Skeletal muscle tissue (tissue), 4 donors: ENCODE results near the gene SOBP. TPM values are rescaled to one million over a fixed set of nuclear protein-coding genes. Genes with fewer than 3 reads are reported as not detected.

Experiments
- H3K27ac ChIP-seq: one replicate; pipeline ENCODE4 v1.7.0; 2013; ENCODE audit warnings: mild to moderate bottlenecking, low read depth, low read length, inconsistent platforms
- H3K27me3 ChIP-seq, 3 donors: one replicate each; pipeline ENCODE4 v1.7.0; 2013; ENCODE audit warnings: low read length in 3 of 3; ENCODE audit not compliant: control insufficient read depth in 3 of 3, insufficient read depth in 3 of 3
- H3K36me3 ChIP-seq, 3 donors: one replicate each; pipeline ENCODE4 v1.7.0; 2013; ENCODE audit warnings: low read length in 3 of 3; ENCODE audit not compliant: control insufficient read depth in 3 of 3, insufficient read depth in 3 of 3
- H3K4me1 ChIP-seq, 3 donors: one replicate each; pipeline ENCODE4 v1.7.0; 2013; ENCODE audit warnings: low read length in 3 of 3, mild to moderate bottlenecking in 3 of 3; ENCODE audit not compliant: control insufficient read depth in 3 of 3, insufficient read depth in 3 of 3
- H3K4me3 ChIP-seq, 3 donors: one replicate each; pipeline ENCODE4 v1.7.0; 2013; ENCODE audit warnings: low read length in 3 of 3
- H3K9ac ChIP-seq, 3 donors: one replicate each; pipeline ENCODE4 v1.7.0; 2013; ENCODE audit warnings: low read length in 3 of 3, mild to moderate bottlenecking in 3 of 3, moderate library complexity in 2 of 3, low read depth in 1 of 3
- H3K9me3 ChIP-seq, 3 donors: one replicate each; pipeline ENCODE4 v1.7.0; 2013; ENCODE audit warnings: low read length in 3 of 3; ENCODE audit not compliant: control insufficient read depth in 3 of 3
- total RNA-seq: library from RNA; depleted of rRNA; stranded (reverse); fragments of >200 nt; gene quantifications from one replicate; pipeline ENCODE4 v1.2.3, GENCODE V29; 2014
- donor health status: Osteomylitis.

The SOBP gene
- total RNA-seq, 1 donor from 2014 or later, result 20.4 TPM

GRCh38 chr6:107698146-107698545 lies 208.2 kb downstream of the SOBP start:
- peak overlapping the region; percentile 54 for H3K27ac ChIP-seq

GRCh38 chr6:107699254-107699653 lies 209.3 kb downstream of the SOBP start:
- no peak overlapping the region for H3K27ac ChIP-seq
- no peak overlapping the region for H3K9ac ChIP-seq
- no peaks in the 10 kb centered on the region for H3K4me1 ChIP-seq
- no peak overlapping the region for H3K4me3 ChIP-seq
- H3K36me3 ChIP-seq, result no peaks in the 10 kb centered on the region
- H3K27me3 ChIP-seq, result no peaks in the 10 kb centered on the region
- no peaks in the 10 kb centered on the region for H3K9me3 ChIP-seq

More at GRCh38 chr6:107698146-107698545, 208.2 kb downstream of the SOBP start:
- Histone ChIP-seq H3K36me3 (no peaks in the 10 kb centered on the region), H3K4me3 (no peak overlapping the region), H3K4me1 (no peaks in the 10 kb centered on the region), H3K9ac (no peak overlapping the region), H3K27me3 (no peaks in the 10 kb centered on the region), H3K9me3 (no peaks in the 10 kb centered on the region)

- no peaks in the 10 kb centered on the region for H3K27me3 ChIP-seq
- no peak overlapping the region for H3K9ac ChIP-seq
- H3K4me3 ChIP-seq, result no peak overlapping the region
- H3K27ac ChIP-seq, result no peak overlapping the region
- H3K36me3 ChIP-seq, result no peaks in the 10 kb centered on the region
- H3K4me1 ChIP-seq, result no peaks in the 10 kb centered on the region
- no peaks in the 10 kb centered on the region for H3K9me3 ChIP-seq
Observed at GRCh38 chr6:107699697-107700325, 209.9 kb downstream of the SOBP start.

GRCh38 chr6:107703606-107704005 lies 213.7 kb downstream of the SOBP start:
- H3K9ac ChIP-seq, result no peak overlapping the region

GRCh38 chr6:107704347-107705013 lies 214.6 kb downstream of the SOBP start:
- Histone ChIP-seq H3K4me1 (no peaks in the 10 kb centered on the region), H3K9me3 (no peaks in the 10 kb centered on the region), H3K27me3 (no peaks in the 10 kb centered on the region), H3K9ac (no peak overlapping the region), H3K4me3 (no peak overlapping the region), H3K36me3 (no peaks in the 10 kb centered on the region), H3K27ac (no peak overlapping the region)

More at GRCh38 chr6:107703606-107704005, 213.7 kb downstream of the SOBP start:
- Histone ChIP-seq H3K4me3 (no peak overlapping the region), H3K27ac (no peak overlapping the region), H3K27me3 (no peaks in the 10 kb centered on the region), H3K9me3 (no peaks in the 10 kb centered on the region), H3K4me1 (no peaks in the 10 kb centered on the region), H3K36me3 (no peaks in the 10 kb centered on the region)

GRCh38 chr6:107706516-107707115 lies 216.7 kb downstream of the SOBP start:
- Histone ChIP-seq H3K27ac (no peak overlapping the region), H3K4me3 (no peak overlapping the region), H3K36me3 (no peaks in the 10 kb centered on the region), H3K9ac (no peak overlapping the region), H3K9me3 (no peaks in the 10 kb centered on the region), H3K4me1 (no peaks in the 10 kb centered on the region), H3K27me3 (no peaks in the 10 kb centered on the region)

GRCh38 chr6:107707346-107708275 lies 217.7 kb downstream of the SOBP start:
- Histone ChIP-seq H3K27ac (no peak overlapping the region), H3K9ac (no peak overlapping the region), H3K36me3 (no peaks in the 10 kb centered on the region), H3K9me3 (no peaks in the 10 kb centered on the region), H3K4me1 (peaks cover 4 to 9% (median 5%) of the 10 kb centered on the region in 3 donors), H3K27me3 (no peaks in the 10 kb centered on the region), H3K4me3 (no peak overlapping the region)

GRCh38 chr6:107708435-107708834 lies 218.5 kb downstream of the SOBP start:
- H3K9ac ChIP-seq, result no peak overlapping the region
- H3K4me3 ChIP-seq, result no peak overlapping the region
- H3K27me3 ChIP-seq, result no peaks in the 10 kb centered on the region
- peaks cover 12 to 17% (median 13%) of the 10 kb centered on the region in 3 donors for H3K4me1 ChIP-seq
- H3K36me3 ChIP-seq, result no peaks in the 10 kb centered on the region
- no peaks in the 10 kb centered on the region for H3K9me3 ChIP-seq
- no peak overlapping the region for H3K27ac ChIP-seq

GRCh38 chr6:107709341-107709740 lies 219.4 kb downstream of the SOBP start:
- Histone ChIP-seq H3K9ac (no peak overlapping the region), H3K9me3 (no peaks in the 10 kb centered on the region), H3K27ac (no peak overlapping the region), H3K4me1 (peaks cover 13 to 20% (median 13%) of the 10 kb centered on the region in 3 donors), H3K36me3 (no peaks in the 10 kb centered on the region), H3K4me3 (no peak overlapping the region), H3K27me3 (no peaks in the 10 kb centered on the region)
